ENCODE results near the gene RBP3. TPM values are rescaled to one million over a fixed set of nuclear protein-coding genes. Genes with fewer than 3 reads are reported as not detected.

Gene RBP3
- total RNA-seq, 4 donors from 2014 or later, result not detected

GRCh38 chr10:47366181-47366631, 18.0 kb downstream of the RBP3 start:
- TF ChIP-seq CTCF (IDR thresholded peaks at IDR 0.05) (no peak), POLR2A (IDR thresholded peaks at IDR 0.05) (no peak)
- 79 to 83% methylated on average over 5 of the region's 5 CpGs for WGBS, 2 donors
- no peak overlapping the region for H3K4me3 ChIP-seq (ENCODE audit: low read depth, poor library complexity, severe bottlenecking)
- intact Hi-C loops (cut with DNase I; ENCODE audit: low total_unique reads), result no loop called here
- DNase-seq (ENCODE audit: low spot score in 2 of 2), result peak in 1 of 2 donors; percentile 67

- DNase-seq (ENCODE audit: low spot score in 2 of 2), result peak in 1 of 2 donors; percentile 58
These were observed 18.7 kb downstream of the RBP3 start for GRCh38 chr10:47366731-47367460.

GRCh38 chr10:47367646-47368045, 19.5 kb downstream of the RBP3 start:
- TF ChIP-seq CTCF (IDR thresholded peaks at IDR 0.05), result no peak
- TF ChIP-seq POLR2A (IDR thresholded peaks at IDR 0.05), result no peak
- 93 to 97% methylated on average over 11 of the region's 11 CpGs for WGBS, 2 donors
- no peak for DNase-seq (ENCODE audit: low spot score in 2 of 2)
- intact Hi-C loops (cut with DNase I; ENCODE audit: low total_unique reads), result no loop called here
- no peak overlapping the region for H3K4me3 ChIP-seq (ENCODE audit: low read depth, poor library complexity, severe bottlenecking)

More at GRCh38 chr10:47366731-47367460, 18.7 kb downstream of the RBP3 start:
- H3K4me3 ChIP-seq (ENCODE audit: low read depth, poor library complexity, severe bottlenecking), result no peak overlapping the region
- no peak for TF ChIP-seq POLR2A (IDR thresholded peaks at IDR 0.05)
- TF ChIP-seq CTCF (IDR thresholded peaks at IDR 0.05), result no peak
- intact Hi-C loops (cut with DNase I; ENCODE audit: low total_unique reads), result no loop called here
- WGBS, 2 donors, result 79 to 86% methylated on average over 8 of the region's 8 CpGs

GRCh38 chr10:47368431-47369180, 20.4 kb downstream of the RBP3 start:
- no peak overlapping the region for H3K4me3 ChIP-seq (ENCODE audit: low read depth, poor library complexity, severe bottlenecking)
- intact Hi-C loops (cut with DNase I; ENCODE audit: low total_unique reads), result no loop called here
- TF ChIP-seq POLR2A (IDR thresholded peaks at IDR 0.05), result no peak
- no peak for TF ChIP-seq CTCF (IDR thresholded peaks at IDR 0.05)
- 89 to 90% methylated on average over 14 to 23 of the region's 24 CpGs for WGBS, 2 donors
- peak in 1 of 2 donors; percentile 84 for DNase-seq (ENCODE audit: low spot score in 2 of 2)

GRCh38 chr10:47369251-47369894, 21.2 kb downstream of the RBP3 start:
- no peak overlapping the region for H3K4me3 ChIP-seq (ENCODE audit: low read depth, poor library complexity, severe bottlenecking)
- TF ChIP-seq CTCF (IDR thresholded peaks at IDR 0.05), result no peak
- no peak for TF ChIP-seq POLR2A (IDR thresholded peaks at IDR 0.05)
- peak in 1 of 2 donors; percentile 70 for DNase-seq (ENCODE audit: low spot score in 2 of 2)
- 77 to 88% methylated on average over 9 of the region's 9 CpGs for WGBS, 2 donors
- intact Hi-C loops (cut with DNase I; ENCODE audit: low total_unique reads), result no loop called here
